ENCODE measurements around the gene DENND10.
"Not testable (repeated sequence)": the region's sequence is repeated elsewhere in the genome, so short reads cannot be mapped to it uniquely, and the experiment has no call there.

Gene DENND10

GRCh38 chr10:119132521-119133345 is 28.8 kb downstream of the DENND10 start:
- no peak for DNase-seq (ENCODE audit: low spot score)

- no peak for DNase-seq (ENCODE audit: low spot score)
Observed at GRCh38 chr10:119133949-119134348, 30.0 kb downstream of the DENND10 start.

DNA sequence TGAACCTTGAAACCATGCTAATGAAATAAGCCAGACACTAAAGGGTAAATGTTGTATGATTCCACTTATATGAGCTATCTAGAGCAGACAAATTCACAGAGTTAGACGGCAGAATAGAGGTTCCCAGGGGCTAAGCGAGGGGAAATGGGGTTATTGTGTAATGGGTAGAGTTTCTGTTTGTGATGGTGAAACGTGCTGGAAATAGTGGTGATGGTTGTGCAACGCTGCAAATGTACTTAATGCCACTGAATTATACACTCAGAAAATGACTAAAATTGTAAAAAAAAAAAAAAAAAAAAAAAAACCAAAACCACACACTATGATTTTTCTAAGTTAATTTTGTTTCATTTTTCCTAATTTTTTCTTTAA is 31.6 kb downstream of the DENND10 start:
- no peak for DNase-seq (ENCODE audit: low spot score)

DNA sequence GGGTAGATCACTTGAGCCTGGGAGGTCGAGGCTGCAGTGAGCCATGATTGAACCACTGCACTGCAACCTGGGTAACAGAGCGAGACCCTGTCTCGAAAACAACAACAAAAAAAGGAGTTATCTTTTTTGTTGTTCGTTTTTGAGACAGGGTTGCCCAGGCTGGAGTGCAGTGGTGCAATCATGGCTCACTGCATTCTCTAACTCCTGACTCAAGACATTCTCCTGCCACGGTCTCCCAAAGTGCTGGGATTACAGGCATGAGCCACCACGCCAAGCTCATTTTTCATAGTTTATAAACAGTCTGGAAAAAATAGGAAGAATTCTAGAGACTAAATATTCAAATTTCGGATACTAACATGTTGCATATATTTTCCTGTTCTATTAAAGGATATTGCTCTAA is 32.2 kb downstream of the DENND10 start:
- DNase-seq (ENCODE audit: low spot score): no peak

GRCh38 chr10:119137878-119138277 is 34.0 kb downstream of the DENND10 start:
- not testable (repeated sequence) for DNase-seq (ENCODE audit: low spot score)

GRCh38 chr10:119138346-119139306 is 34.7 kb downstream of the DENND10 start:
- no peak for DNase-seq (ENCODE audit: low spot score)

- DNase-seq (ENCODE audit: low spot score): no peak
Observed at GRCh38 chr10:119139464-119140067, 35.7 kb downstream of the DENND10 start.

GRCh38 chr10:119140603-119141245 is 36.8 kb downstream of the DENND10 start:
- no peak for DNase-seq (ENCODE audit: low spot score)

DNA sequence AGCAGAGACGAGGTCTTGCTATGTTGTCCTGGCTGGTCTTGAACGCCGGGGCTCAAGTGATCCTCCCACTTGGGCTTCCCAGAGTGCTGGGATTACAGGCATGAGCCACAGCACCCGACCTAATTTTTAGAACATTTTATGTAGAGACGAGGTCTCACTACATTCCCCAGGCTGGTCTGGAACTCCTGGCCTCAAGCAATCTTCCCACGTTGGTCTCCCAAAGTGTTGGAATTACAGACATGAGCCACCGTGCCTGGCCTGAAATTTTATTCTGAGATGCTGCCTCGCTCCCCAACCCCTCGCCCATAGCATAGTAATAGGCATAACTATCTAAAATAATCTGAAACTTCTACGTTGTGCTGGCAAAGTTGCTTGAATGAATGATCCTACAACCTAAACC is 39.7 kb downstream of the DENND10 start:
- DNase-seq (ENCODE audit: low spot score): no peak

GRCh38 chr10:119149157-119149556 is 45.2 kb downstream of the DENND10 start:
- no peak for DNase-seq (ENCODE audit: low spot score)

DNA sequence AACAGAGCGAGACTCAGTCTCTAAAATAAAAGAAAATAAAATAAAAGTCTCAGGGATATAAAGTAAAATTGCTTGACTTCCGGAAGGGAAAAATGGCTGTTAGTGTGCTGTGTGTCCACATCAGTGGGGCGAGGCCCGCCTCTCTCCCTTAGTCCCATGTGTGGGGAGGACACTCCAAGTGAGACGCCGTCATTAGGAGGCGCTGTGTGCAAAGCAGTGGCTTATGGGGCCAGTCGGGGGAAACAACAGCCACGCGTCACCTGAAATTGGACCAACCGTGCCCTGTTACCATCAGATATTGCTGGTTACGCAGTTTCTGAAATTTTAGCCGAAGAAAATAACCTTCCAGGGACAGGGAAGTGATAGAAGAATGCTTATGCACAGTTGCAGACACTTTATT is 45.8 kb downstream of the DENND10 start:
- no peak for DNase-seq (ENCODE audit: low spot score)

DNA sequence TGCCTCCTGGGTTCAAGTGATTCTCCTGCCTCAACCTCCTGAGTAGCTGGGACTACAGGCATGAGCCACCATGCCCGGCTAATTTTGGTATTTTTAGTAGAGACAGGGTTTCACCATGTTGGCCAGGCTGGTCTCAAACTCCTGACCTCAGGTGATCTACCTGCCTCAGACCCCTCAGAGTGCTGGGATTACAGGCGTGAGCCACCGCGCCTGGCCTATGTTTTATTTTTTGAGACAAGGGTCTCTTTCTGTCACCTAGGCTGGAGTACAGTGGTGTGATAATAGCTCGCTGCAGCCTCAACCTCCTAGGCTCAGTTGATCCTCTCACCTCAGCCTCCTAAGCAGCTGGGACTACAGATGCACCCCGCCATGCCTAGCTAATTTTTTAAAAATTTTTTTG is 47.7 kb downstream of the DENND10 start:
- not testable (repeated sequence) for DNase-seq (ENCODE audit: low spot score)

DNA sequence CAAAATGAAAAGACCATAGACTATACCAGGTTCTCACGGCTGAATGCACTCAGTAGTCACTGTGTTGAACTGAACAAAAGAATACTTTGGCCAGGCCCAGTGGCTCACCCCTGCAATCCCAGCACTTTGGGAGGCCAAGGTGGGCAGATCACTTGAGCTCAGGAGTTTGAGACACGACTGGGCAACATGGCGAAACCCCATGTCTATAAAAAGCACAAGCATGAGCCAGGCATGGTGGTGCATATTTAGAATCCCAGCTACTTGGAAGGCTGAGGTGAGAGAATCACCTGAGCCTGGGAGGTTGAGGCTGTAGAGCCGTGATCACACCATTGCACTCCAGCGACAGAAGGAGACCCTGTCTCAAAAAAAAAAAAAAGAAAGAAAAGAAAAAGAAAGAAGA is 49.1 kb downstream of the DENND10 start:
- no peak for DNase-seq (ENCODE audit: low spot score)

- DNase-seq (ENCODE audit: low spot score): no peak
Observed at GRCh38 chr10:119153661-119154060, 49.7 kb downstream of the DENND10 start.

- no peak for DNase-seq (ENCODE audit: low spot score)
Observed at GRCh38 chr10:119159332-119159731, 55.4 kb downstream of the DENND10 start.

- no peak for DNase-seq (ENCODE audit: low spot score)
Observed at GRCh38 chr10:119161680-119162451, 58.0 kb downstream of the DENND10 start.

DNA sequence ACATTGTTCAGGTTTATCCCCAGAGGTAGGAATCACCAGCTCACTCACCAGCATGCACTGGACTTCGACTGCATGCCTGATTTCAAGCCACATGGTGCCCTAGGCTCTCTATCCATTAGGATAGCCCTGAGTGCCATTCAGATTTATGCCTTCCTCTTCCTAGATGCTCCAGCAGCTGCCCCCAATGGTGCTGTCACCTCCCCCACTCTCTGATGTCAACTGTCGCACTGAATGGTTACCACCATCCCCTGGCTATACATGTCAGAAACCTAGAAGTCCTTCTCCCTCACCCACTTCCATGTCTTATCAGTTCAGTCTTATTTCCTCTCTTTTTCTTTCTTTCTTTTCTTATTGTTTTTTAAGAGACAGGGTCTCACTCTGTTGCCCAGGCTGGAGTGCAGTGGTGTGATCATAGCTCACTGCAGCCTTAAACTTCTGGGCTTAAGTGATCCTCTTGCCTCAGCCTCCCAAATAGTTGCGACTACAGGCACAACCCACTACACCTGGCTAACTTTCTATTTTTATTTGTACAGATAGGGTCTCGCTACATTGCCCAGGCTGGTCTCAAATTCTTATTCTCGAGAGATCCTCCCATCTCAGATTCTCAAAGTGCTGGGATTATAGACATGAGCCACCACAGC is 58.7 kb downstream of the DENND10 start:
- no peak for DNase-seq (ENCODE audit: low spot score)

- DNase-seq (ENCODE audit: low spot score): peak; percentile 84
Observed at GRCh38 chr10:119165171-119166117, 61.5 kb downstream of the DENND10 start, which contains the start of gene SFXN4. SFXN4 (minus strand) TSS chr10:119165714; CDS start chr10:119165647, 67 bp downstream.

DNA sequence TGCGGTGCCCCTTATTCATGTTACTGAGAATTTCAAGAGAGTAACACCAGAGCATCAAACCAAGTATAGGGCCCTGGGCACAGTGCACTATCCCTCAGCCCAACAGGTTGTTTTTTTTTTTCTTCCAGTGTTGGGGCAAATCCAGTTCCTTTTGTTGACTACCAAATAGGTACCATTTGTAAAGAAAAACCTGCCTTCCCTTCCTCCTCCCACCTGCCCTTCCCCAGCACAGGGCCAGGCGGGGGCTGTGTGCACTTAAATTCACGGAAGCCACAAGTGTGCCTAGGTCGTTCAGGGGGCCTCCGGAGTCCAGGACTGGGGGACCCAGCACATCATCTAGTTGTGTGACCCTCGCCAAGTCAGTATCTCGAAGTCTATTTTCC is 62.2 kb downstream of the DENND10 start:
- DNase-seq (ENCODE audit: low spot score): no peak
